ENCODE measurements around the gene PLEKHM1.

- TF ChIP-seq CTCF (IDR thresholded peaks at IDR 0.05) (no peak), POLR2A (IDR thresholded peaks at IDR 0.05) (no peak)
These were observed 55.0 kb downstream of the PLEKHM1 start for GRCh38 chr17:45435481-45435880.

Measured in heart left ventricle (tissue), 13 donors.